Hippocampal formation (tissue), 2 donors: Measurements from ENCODE around the gene HTRA3.
"Not testable (repeated sequence)": the region's sequence is repeated elsewhere in the genome, so short reads cannot be mapped to it uniquely, and the experiment has no call there.

Experiments used
- DNase-seq, 2 donors: peaks; one replicate each; lab custom pipeline; 2025; lab: John Stamatoyannopoulos, UW

The HTRA3 gene

DNA sequence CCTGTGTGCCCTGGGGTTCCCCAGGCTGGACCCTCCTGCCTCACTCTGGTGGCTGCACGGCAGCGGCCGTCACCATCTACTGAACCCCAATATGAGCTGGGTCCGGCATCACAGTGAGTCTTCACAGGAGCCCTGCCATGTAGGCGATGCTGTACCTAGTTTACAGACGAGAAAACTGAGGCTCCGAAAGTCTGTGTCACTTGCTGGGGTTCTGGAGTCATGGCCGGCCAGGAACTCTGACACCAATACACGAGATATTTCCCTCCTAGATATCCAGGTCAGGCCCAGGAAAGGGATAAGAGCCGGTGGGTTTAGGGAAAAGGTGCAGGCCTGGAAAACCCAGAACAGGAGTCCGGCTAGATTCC, 74.4 kb downstream of the HTRA3 start:
- no peak for DNase-seq

DNA sequence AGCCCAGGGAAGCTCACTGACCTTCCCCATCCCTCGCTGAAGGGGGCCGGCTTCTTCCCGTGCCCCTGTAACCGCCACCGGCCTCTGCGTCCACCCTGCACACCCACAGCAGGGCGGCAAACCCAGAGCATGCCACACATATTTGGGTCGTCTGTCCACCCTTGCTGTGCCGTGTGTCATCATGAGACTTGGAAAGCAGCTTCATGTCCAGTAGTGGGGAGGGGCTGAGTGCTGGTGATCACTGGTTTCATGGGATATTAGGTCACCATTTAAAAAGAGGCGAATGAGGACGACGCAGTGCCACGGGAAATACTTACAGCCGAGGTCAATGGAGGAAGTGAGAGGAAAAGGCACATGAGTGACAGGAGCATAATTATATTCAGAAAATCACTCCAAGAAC, 74.8 kb downstream of the HTRA3 start:
- no peak for DNase-seq

DNA sequence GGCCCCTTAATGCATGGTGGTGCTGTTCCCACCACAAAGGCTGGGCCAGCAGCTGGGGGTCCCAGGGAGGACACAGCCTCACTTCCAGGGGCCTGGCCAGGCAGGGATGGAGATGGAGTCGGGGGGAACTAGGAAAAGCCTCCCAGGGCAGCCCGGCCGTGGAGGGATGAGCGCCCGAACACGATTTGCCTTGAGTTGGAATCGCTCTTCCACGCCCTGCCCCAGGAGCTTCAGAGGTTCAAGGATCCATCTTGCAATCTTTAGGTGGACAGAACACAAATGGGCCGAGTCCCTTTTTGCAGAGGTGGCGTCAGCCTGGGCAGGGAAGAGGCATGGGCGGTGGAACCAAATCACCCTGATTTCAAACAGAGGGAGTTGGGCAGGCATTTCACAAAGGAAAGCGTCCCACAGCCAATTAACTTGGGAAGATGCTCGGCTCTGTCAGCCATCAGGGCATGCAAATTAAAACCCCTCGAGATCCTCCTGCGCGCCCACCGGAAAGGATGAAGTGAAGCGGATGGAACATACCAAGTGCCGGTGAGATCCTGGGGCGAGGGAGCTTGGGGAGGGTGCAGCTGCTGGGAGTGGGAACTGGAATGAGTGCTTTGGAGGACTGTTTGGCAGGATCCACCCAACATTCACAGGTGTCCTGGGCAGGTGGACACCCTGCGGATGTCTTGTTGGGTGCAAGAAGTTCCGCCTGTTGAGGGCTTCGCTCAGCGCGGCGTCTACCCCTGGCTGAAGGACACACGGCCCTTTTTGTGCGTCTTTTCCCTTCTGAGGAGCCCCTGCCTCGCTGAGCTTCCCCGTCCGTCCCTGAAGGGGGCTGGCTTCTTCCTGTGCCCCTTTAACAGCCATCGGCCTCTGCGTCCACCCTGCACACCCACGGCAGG, 75.7 kb downstream of the HTRA3 start:
- DNase-seq, result no peak

DNA sequence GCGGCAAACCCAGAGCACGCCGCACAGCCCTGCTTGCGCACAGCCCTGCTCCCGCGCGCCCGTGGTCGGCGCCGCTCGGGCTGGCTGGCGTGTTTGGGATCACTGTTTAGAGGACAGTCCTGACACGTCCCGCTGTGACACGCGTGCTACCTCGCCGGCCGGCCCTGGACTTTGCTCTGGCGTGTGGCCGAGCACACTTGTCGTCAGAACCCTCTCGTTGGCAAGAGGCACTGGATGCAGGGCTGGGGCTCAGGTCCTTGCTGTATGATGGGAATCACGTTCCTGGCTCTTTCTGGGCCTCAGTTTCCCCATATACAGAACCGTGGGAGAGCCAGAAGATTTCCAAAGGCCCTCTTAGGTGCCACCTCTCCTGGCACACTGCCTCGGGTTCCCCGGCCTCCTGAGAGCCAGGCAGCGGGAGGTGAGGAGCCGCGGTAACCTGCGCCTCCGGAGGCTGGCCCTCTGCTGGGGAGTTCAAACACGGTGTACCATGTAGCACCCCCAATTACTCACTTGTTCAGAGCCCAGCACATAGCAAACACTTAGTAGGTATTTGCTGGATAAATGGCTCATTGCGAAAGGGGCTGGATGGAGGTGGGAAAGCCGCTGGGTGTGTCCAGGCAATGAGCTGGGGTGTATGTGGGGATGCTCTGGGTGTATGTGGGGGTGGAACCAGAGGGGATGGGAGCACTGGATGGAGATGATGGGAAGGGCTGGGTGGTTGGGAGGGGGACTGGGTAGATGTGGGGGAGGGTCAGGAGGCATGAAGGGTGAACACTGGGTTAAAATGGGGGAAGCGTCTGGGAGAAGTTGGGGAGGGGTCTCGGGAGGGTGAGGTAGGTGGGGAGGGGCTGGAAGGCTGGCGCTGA, 76.6 kb downstream of the HTRA3 start:
- DNase-seq, result no peak

DNA sequence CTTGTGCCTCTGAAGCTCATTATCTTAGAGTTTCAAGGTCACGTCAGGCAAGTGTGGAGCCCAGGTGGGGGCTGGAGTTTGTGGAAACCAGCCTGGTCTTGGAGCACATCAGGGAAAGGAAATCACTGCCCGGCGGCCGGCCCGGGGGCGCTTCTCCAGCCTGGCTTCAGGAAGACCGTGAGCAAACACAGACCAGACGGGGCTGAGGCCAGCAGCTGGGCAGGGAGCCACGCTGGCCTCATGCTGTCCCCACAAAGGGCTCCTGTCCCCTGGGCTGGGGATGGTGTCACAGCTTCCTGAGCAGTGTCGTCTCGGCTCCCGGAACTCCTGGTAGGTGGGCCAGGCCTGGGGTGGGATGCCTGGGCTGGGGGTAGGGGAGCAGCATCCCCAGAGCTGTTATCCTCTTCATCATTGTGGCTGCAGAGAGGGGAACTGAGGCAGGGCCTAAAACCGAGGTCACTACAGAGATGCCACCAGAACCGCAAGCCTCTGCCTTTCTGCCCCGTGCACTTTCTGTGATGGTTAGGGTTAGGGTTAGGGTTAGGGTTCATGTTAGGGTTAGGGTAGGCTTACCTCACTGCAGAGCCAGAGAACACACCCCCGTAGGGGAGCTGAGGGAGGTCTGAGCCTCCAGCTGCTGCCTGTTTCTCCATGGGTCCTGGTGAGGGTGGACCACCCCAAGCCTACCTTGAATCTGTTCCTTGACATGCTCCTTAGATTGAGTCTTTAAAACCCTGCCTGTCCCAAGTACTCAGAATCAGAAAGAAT, 77.5 kb downstream of the HTRA3 start:
- peak; percentile 42 to 46 for DNase-seq

DNA sequence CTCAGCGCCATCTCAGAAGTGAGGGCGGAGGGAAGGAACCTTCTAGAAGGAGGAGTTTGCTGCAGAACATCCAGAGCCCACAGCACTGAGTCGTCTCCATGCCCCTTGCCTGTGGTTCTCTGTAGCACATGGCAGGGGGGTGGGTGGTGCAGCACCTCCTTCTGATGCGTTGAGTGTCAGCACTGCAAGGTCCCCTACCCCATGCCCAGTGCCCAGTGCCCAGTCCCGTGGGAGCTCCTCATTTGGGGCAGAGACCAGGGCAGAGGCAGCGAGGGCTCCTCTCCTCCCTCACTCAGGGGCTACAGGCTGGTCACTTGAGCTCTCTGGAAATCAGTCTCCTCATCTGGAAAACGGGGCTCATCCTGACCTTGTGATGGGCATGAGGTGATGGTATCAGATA, 78.1 kb downstream of the HTRA3 start:
- DNase-seq, result no peak

DNA sequence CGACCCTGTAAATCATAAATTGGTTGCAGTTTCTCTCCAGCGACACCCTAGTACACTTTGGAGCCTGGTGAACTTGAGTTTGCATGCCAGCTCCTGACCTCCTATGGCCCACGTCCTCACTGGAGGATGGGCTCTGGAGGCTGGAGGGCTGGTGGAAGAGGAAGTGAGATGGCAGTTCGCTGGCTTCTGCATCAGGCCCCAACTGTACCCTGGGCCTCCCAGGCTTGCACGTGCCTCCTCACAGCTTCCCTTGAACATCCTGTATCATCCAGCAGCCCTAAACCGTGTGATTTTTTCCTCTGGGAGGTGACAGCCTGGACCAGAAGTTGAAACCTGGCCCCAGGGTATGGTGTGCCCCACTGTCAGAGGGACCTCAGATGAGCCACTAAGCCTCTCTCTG, 78.5 kb downstream of the HTRA3 start:
- DNase-seq, result no peak

DNA sequence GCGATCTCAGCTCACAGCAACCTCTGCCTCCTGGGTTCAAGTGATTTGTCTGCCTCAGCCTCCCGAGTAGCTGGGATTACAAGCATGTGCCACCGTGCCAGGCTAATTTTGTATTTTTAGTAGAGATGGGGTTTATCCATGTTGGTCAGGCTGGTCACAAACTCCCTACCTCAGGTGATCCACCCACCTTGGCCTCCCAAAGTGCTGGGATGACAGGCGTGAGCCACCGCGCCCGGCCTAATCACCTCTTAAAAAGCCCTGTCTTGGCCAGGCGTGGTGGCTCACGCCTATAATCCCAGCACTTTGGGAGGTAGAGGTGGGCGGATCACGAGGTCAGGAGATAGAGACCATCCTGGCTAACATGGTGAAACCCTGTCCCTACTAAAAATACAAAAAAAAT, 79.7 kb downstream of the HTRA3 start:
- not testable (repeated sequence) for DNase-seq

DNA sequence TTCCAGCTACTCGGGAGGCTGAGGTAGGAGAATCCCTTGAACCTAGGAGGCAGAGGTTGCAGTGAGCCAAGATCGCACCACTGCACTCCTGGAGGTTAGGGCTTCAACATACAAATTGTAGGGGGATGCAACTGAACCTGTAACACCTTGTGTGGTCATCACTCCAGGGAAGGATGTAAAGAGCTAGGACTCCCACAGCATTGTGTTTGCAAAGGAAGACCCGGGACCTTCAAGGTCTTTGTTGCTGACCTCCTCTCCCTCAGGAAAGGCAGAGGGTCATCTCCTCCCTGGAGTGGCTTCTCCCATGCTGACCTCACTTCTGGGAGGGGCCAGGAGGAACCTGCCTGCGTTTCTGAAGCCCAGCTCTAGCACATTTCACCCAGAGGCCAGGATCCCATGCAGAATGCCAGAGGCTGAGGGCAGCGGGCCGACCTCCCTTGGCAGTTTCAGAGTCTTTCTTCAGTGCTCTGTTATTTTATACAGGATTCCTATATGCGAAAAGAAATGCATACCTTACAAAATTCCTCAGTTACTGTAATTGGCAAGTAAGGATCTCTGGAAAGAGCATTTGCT, 80.2 kb downstream of the HTRA3 start:
- DNase-seq, result no peak

DNA sequence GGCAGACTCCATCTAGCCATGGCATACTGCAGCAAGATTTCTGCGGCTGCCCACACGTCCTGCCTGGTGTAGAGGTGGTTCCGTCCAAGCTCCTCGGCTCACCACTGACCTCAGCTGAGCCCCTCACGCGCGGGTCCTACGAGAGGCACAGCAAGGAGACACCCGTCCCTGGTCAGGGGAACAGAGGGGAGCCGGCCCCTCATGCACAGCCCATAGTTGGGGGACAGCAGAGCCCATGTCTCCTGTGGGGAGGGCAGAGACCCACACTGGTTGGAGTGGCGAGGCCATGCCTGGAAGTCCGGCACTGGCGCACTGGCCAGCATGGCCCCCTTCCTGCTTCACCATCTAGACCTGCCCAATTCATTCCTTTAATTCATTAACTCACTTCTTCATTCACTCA, 80.8 kb downstream of the HTRA3 start:
- no peak for DNase-seq

DNA sequence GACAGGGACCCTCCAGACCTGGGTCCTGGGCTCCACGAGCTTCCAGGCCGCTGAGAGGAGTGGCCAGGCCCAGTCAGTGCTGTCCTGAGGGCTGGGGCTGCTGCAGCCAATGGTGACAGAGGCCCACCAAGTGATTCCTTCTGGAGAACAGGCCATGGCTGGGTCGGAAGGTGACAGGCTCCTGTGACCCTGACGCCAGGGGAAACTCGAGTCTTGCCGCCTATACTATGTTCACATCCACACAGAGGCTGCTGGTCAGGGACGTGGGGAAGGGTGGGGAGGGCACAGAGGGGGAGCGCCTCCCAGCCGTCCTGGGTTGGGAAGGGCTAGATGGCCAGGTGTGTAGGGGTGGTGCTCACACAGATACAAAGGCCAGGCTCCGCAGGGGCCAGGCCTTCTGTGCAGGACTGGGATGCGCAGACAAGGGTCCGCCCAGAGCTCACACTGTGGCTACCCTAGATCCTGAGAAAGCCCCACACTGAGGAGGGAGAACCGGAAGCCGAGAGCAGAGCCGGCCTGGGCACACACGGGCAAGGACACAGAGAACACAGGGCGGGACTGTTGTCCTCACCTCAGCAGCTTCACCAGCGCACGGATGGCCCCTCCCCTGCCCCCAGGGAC, 81.4 kb downstream of the HTRA3 start:
- no peak for DNase-seq

DNA sequence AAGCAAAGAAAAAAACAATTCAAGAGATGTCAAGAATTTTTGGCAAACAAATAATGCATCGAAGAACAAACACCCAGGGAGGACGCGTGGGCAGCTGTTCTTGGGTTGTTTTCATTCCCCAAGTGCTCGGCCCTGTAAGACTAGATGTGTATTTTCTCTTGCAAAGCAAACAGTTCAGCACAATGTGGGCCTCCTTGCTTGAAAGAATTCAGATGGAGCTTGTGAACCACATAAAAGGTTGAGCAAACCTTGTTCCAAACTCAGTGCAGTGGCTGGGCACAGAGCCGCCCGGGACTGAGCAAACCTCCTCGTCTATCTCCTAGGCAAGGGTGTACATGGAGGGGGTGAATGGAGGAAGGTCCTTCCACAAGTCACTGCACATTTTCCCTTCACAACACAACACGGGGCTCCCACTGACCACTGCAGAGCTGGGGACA, 82.4 kb downstream of the HTRA3 start:
- DNase-seq, result peak; percentile 5

DNA sequence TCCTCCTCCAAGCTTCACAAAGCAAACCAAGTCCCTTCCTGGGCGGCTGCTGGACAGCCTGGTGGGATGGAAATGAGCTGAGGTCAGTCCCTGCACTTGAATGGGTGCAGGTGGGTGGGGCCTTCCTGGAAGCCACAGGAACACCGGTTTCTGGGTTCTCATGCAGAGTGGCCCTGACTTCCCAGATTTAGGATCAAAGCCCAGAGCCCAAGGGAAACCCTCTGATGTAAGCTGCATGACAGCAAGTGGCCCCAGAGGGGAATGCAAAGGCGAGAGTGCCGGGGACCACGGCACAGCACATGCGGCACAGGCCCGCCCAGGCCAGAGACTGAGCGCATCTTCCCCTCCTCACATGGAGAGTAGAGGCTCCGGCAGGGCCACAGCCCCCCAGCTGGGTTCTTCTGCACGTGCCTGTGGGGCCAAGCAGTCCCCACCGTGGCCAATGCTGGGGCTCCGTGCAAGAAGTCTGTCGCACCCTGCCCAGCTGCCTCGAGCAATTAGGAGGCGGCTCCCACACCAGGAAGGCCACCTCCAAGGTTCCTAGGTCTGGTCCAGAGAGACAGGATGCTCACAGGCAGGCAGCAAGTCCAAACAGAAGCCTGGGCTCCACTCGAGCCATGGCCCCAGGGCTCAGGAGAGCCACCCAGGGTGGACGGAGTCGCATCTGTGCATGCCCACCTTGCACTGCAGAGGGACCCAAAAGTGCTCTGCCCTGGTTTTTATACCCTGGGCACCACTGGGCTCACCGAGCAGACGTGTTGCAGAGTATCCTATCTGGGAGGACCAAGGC, 83.0 kb downstream of the HTRA3 start:
- no peak for DNase-seq

DNA sequence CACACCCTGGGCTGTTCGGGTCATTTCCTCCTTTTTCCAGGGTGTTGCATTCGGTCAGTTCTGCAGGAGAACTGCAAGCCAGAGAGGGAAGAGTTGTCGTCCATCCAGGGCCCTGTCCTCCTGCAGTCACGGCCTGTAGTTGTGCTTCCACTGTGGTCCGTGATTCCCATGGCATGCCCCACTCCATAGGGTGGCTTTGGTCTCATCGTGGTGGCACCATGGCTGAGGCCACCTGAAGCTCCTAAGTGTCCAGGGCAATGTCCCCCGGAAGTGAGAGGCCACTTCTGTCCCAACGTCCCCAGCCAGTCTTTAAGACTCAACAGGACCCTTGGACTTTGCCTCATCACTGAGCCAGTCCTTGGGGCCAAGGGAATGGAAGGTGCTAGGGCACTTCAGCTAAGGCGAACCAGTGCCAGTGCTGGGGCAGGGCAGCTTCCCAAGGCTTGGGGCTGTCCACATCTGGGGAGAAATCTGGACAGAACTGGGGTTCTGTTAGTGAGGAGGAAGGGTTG, 83.7 kb downstream of the HTRA3 start:
- no peak for DNase-seq

DNA sequence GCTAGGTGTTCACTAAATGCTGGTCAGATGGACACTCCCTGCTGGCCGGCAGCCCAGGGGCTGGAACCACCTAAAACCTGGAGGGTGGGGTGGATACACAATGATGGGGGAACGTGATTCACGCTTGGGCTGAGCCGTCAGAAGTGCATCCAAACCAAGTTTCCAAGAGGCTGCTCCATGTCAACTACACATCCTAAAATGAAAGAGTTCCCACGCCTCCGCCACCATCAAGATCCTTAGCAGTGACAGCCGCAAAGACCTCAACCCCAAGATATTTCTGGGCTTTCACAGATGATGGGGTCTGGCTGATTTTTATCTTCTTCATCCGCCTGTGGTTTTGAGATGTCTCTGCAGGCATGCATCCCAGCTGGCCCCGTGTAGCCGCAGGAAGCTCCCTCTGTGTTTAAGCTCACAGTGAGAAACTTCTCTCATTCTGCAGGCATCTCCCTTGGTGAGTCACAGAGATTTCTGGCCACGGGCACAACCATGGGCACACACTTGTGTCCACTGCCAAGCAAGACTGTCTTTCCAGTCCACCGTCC, 84.4 kb downstream of the HTRA3 start:
- no peak for DNase-seq

DNA sequence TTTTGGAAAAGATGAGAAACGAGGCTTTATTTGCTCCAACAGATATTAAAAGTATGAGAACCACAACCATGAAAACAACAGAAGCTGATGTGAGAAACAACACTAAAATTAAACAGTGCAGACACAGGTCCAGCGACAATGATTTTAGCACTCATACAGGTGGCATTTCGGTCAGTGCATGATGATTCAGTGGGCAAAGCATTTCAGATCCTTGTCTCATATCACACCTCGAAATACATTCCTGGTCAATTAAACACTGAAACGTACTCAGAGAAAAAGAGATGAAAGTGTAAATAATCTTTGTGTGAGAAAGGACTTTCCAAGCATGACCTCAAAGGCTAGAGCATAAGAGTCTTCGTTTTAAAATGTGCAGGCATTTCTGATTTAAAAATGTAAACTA, 85.8 kb downstream of the HTRA3 start:
- DNase-seq, result no peak

DNA sequence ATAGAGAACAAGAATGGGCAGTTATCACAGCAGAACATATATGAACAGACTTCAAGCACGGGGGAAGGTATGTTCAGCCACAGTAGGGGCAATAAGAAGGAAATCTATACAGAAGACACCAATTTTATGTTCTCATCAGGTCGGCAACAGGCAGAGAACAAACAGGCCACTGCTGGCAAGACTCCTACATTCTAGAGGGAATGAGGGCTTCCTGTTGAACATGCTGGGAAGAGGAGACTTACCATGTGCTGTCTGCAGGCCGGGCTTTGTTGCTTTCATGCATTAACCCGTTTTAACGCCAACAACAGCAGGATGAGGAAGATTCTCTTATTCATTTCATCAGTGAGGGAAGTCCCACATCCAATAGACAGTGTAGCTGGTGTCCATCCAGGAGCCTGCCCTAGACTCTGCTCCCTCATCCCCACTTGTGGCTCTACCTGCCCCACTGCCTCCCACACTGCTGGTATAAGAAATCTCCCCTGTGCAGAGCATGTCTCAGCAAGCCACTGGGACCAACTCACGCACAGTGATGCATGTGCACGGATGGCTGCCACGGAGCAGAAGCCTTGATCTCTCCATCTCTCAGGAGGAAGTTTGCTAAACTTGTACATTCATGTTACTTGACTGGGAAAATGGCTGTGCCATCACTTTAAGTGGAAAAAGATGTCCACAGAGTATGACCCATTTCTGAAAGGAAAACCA, 86.5 kb downstream of the HTRA3 start:
- DNase-seq, result no peak
